ENCODE results near the gene TGIF2.

Gene TGIF2

GRCh38 chr20:36573103-36573797 lies at the start of gene TGIF2:
Gene TGIF2 (plus strand): TSS chr20:36573597. CDS start chr20:36578775, 5,178 bp downstream.
- no peak for TF ChIP-seq CTCF (IDR thresholded peaks at IDR 0.05)

GRCh38 chr20:36525620-36526365 lies 47.6 kb upstream of the TGIF2 start:
- TF ChIP-seq CTCF (IDR thresholded peaks at IDR 0.05): no peak

- TF ChIP-seq CTCF (IDR thresholded peaks at IDR 0.05): no peak
These were observed 46.8 kb upstream of the TGIF2 start for GRCh38 chr20:36526521-36527011.

- TF ChIP-seq CTCF (IDR thresholded peaks at IDR 0.05): no peak
These were observed 45.9 kb upstream of the TGIF2 start for GRCh38 chr20:36527331-36528125.

GRCh38 chr20:36528176-36528874 lies 45.1 kb upstream of the TGIF2 start:
- TF ChIP-seq CTCF (IDR thresholded peaks at IDR 0.05): no peak

- TF ChIP-seq CTCF (IDR thresholded peaks at IDR 0.05): no peak
These were observed 44.5 kb upstream of the TGIF2 start for GRCh38 chr20:36528875-36529417.

- no peak for TF ChIP-seq CTCF (IDR thresholded peaks at IDR 0.05)
These were observed 41.0 kb upstream of the TGIF2 start for GRCh38 chr20:36532388-36532787.
